HepG2 (cell line): Measurements from ENCODE around the gene SLC25A45. TPM values are rescaled to one million over a fixed set of nuclear protein-coding genes. Genes with fewer than 3 reads are reported as not detected.

Source experiments
- ATM ChIP-seq: fragments of 450-650 bp; IDR thresholded peaks from 2 replicates; pipeline ENCODE4 v1.7.1; 2017; ENCODE audit warnings: mild to moderate bottlenecking, borderline replicate concordance
- HNF4G ChIP-seq, 2 experiments: sonication (generic) in 1 of 2; formaldehyde crosslinking in 1 of 2; IDR thresholded peaks; 2 replicates each; pipeline versions ENCODE4 v1.4.0 to v1.6.1; 2011 to 2020; ENCODE audit warnings: borderline replicate concordance in 2 of 2, low read depth in 2 of 2, mild to moderate bottlenecking in 2 of 2, low read length in 1 of 2, missing genetic modification reagents in 1 of 2, moderate library complexity in 1 of 2
- MIXL1 ChIP-seq: IDR thresholded peaks from 2 replicates; pipeline ENCODE4 v1.6.1; 2016
- MTERF4 ChIP-seq: sonication (generic); formaldehyde crosslinking; IDR thresholded peaks from 2 replicates; pipeline ENCODE4 v1.8.0; 2023; ENCODE audit warnings: mild to moderate bottlenecking, missing genetic modification reagents
- NR2F1 ChIP-seq, 2 experiments: fragments of 450-650 bp in 1 of 2; formaldehyde crosslinking in 1 of 2; IDR thresholded peaks; 2 replicates each; pipeline versions ENCODE4 v1.5.0 to v1.6.1; 2016 to 2020; ENCODE audit warnings: mild to moderate bottlenecking in 1 of 2, missing compliant biosample characterization in 1 of 2, missing genetic modification reagents in 1 of 2, moderate library complexity in 1 of 2
- POLR2A ChIP-seq, 2 experiments: IDR thresholded peaks; 2 replicates each; pipeline ENCODE4 v1.6.1; 2011; ENCODE audit warnings: low read depth in 2 of 2, low read length in 2 of 2, mild to moderate bottlenecking in 1 of 2, moderate library complexity in 1 of 2; ENCODE audit not compliant: insufficient read depth in 1 of 2
- SMAD9 ChIP-seq: sonication (generic); formaldehyde crosslinking; IDR thresholded peaks from 2 replicates; pipeline ENCODE4 v1.5.1; 2020; ENCODE audit warnings: mild to moderate bottlenecking, missing genetic modification reagents
- SPEN ChIP-seq: sonication (generic); formaldehyde crosslinking; IDR thresholded peaks from 2 replicates; pipeline ENCODE4 v1.5.1; 2020; ENCODE audit warnings: low read depth, mild to moderate bottlenecking, missing genetic modification reagents
- ZMAT3 ChIP-seq: sonication (generic); formaldehyde crosslinking; conservative IDR thresholded peaks from 2 replicates; pipeline ENCODE4 v1.7.0; 2021; ENCODE audit warnings: missing genetic modification reagents
- ZNF136 ChIP-seq: sonication (generic); formaldehyde crosslinking; IDR thresholded peaks from 2 replicates; pipeline ENCODE4 v1.8.1; 2022; ENCODE audit warnings: low read depth, mild to moderate bottlenecking, moderate library complexity, missing genetic modification reagents
- ZNF180 ChIP-seq: sonication (generic); formaldehyde crosslinking; IDR thresholded peaks from 2 replicates; pipeline ENCODE4 v1.4.0; 2020; ENCODE audit warnings: low read depth, missing genetic modification reagents, borderline replicate concordance
- ZNF605 ChIP-seq: sonication (generic); formaldehyde crosslinking; IDR thresholded peaks from 2 replicates; pipeline ENCODE4 v1.8.0; 2022; ENCODE audit warnings: mild to moderate bottlenecking, missing genetic modification reagents
- ZNF780A ChIP-seq: sonication (generic); formaldehyde crosslinking; IDR thresholded peaks from 2 replicates; pipeline ENCODE4 v1.8.0; 2022; ENCODE audit warnings: mild to moderate bottlenecking, missing genetic modification reagents, moderate library complexity
- polyA plus RNA-seq, 8 experiments: library from polyadenylated mRNA; depleted of rRNA in 3 of 8; stranded (reverse) in 7 of 8; unstranded in 1 of 8; fragments of >200 nt; fragmentation: Illumina TruSeq in 4 of 8; extraction: Trizol in 4 of 8; gene quantifications; 2 replicates each; pipeline versions ENCODE4 v1.2.1 to v1.2.3, GENCODE V29; 2011 to 2016; ENCODE audit warnings: low read depth in 4 of 8, missing spikeins in 1 of 8, mixed read lengths in 1 of 8; ENCODE audit not compliant: insufficient read depth in 1 of 8
- total RNA-seq, 5 experiments: library from RNA; depleted of rRNA; stranded (reverse); fragments of >200 nt; fragmentation: Illumina TruSeq; extraction: Trizol; gene quantifications; 2 replicates each; pipeline ENCODE4 v1.2.3, GENCODE V29; 2016; ENCODE audit warnings: low read depth in 1 of 5
- TF ChIP-seq, protein P1 (sequence below): sonication (generic); formaldehyde crosslinking; IDR thresholded peaks from 2 replicates; pipeline ENCODE4 v1.4.0; 2020; ENCODE audit warnings: missing genetic modification reagents
- TF ChIP-seq, protein P2 (sequence below): sonication (generic); formaldehyde crosslinking; IDR thresholded peaks from 2 replicates; pipeline ENCODE4 v1.4.0; 2020; ENCODE audit warnings: mild to moderate bottlenecking, missing genetic modification reagents
- TF ChIP-seq, protein P3 (sequence below): sonication (generic); formaldehyde crosslinking; IDR thresholded peaks from 2 replicates; pipeline ENCODE4 v1.5.0; 2020; ENCODE audit warnings: missing genetic modification reagents
- TF ChIP-seq, protein P4 (sequence below): sonication (generic); formaldehyde crosslinking; IDR thresholded peaks from 2 replicates; pipeline ENCODE4 v1.5.0; 2020; ENCODE audit warnings: mild to moderate bottlenecking, missing genetic modification reagents

SLC25A45 gene
- total and polyA plus RNA-seq, 2 of the 13 experiments (the other 11 are each of a cell fraction or from before 2014, with no cell fraction given) = 1.2 to 3.4 TPM

- peak; percentile 23 for TF ChIP-seq ZNF780A (CRISPR knock-in tag)
- TF ChIP-seq ZMAT3 = peak; percentile 92; the same call in 1 of the 2 replicates
- TF ChIP-seq ZNF180 (CRISPR knock-in tag) = peak; percentile 81; the same call in 1 of the 2 replicates
- TF ChIP-seq ATM = no peak
- TF ChIP-seq, protein P1, sequence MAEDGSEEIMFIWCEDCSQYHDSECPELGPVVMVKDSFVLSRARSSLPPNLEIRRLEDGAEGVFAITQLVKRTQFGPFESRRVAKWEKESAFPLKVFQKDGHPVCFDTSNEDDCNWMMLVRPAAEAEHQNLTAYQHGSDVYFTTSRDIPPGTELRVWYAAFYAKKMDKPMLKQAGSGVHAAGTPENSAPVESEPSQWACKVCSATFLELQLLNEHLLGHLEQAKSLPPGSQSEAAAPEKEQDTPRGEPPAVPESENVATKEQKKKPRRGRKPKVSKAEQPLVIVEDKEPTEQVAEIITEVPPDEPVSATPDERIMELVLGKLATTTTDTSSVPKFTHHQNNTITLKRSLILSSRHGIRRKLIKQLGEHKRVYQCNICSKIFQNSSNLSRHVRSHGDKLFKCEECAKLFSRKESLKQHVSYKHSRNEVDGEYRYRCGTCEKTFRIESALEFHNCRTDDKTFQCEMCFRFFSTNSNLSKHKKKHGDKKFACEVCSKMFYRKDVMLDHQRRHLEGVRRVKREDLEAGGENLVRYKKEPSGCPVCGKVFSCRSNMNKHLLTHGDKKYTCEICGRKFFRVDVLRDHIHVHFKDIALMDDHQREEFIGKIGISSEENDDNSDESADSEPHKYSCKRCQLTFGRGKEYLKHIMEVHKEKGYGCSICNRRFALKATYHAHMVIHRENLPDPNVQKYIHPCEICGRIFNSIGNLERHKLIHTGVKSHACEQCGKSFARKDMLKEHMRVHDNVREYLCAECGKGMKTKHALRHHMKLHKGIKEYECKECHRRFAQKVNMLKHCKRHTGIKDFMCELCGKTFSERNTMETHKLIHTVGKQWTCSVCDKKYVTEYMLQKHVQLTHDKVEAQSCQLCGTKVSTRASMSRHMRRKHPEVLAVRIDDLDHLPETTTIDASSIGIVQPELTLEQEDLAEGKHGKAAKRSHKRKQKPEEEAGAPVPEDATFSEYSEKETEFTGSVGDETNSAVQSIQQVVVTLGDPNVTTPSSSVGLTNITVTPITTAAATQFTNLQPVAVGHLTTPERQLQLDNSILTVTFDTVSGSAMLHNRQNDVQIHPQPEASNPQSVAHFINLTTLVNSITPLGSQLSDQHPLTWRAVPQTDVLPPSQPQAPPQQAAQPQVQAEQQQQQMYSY = peak; percentile 53
- no peak for TF ChIP-seq MTERF4 (CRISPR knock-in tag)
- TF ChIP-seq, protein P2, sequence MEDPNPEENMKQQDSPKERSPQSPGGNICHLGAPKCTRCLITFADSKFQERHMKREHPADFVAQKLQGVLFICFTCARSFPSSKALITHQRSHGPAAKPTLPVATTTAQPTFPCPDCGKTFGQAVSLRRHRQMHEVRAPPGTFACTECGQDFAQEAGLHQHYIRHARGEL (CRISPR knock-in tag) = no peak
- TF ChIP-seq, protein P3, sequence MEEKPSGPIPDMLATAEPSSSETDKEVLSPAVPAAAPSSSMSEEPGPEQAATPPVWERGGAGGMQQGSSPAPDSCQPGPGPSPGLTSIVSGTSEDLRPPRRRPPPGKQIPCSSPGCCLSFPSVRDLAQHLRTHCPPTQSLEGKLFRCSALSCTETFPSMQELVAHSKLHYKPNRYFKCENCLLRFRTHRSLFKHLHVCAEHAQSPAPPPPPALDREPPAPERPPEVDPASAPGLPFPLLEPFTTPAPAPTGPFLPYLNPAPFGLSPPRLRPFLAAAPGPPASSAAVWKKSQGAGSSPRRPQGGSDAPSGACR = peak; percentile 78; the same call in 1 of the 2 replicates
- peak; percentile 82; the same call in 1 of the 2 replicates for TF ChIP-seq SMAD9 (CRISPR knock-in tag)
- TF ChIP-seq, protein P4, sequence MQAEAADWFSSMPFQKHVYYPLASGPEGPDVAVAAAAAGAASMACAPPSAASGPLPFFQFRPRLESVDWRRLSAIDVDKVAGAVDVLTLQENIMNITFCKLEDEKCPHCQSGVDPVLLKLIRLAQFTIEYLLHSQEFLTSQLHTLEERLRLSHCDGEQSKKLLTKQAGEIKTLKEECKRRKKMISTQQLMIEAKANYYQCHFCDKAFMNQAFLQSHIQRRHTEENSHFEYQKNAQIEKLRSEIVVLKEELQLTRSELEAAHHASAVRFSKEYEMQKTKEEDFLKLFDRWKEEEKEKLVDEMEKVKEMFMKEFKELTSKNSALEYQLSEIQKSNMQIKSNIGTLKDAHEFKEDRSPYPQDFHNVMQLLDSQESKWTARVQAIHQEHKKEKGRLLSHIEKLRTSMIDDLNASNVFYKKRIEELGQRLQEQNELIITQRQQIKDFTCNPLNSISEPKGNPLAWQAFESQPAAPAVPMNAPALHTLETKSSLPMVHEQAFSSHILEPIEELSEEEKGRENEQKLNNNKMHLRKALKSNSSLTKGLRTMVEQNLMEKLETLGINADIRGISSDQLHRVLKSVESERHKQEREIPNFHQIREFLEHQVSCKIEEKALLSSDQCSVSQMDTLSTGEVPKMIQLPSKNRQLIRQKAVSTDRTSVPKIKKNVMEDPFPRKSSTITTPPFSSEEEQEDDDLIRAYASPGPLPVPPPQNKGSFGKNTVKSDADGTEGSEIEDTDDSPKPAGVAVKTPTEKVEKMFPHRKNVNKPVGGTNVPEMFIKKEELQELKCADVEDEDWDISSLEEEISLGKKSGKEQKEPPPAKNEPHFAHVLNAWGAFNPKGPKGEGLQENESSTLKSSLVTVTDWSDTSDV (CRISPR knock-in tag) = peak; percentile 87; the same call in 1 of the 2 replicates
- peak in 1 of 2 experiments; percentile 99; a peak in 2 of 4 replicates for TF ChIP-seq POLR2A (IDR thresholded peaks at IDR 0.05; ENCODE audit: insufficient read depth in 1 of 2, low read depth in 2 of 2, low read length in 2 of 2)
- TF ChIP-seq NR2F1 (CRISPR knock-in tag; IDR thresholded peaks at IDR 0.05) = peak; percentile 49 to 94
- TF ChIP-seq ZNF605 (CRISPR knock-in tag) = peak; percentile 56; the same call in 1 of the 2 replicates
- TF ChIP-seq ZNF136 = no peak
- peak; percentile 73; the same call in 1 of the 2 replicates for TF ChIP-seq SPEN (CRISPR knock-in tag)
- peak; percentile 63 for TF ChIP-seq MIXL1 (CRISPR knock-in tag)
- peak; percentile 83 for TF ChIP-seq HNF4G (IDR thresholded peaks at IDR 0.05; ENCODE audit: borderline replicate concordance, low read depth, low read length)
- no peak for TF ChIP-seq HNF4G (CRISPR knock-in tag; IDR thresholded peaks at IDR 0.05; ENCODE audit: borderline replicate concordance, low read depth)
These were observed 40.4 kb upstream of the SLC25A45 start, which contains the start of gene NEAT1 (continued) for GRCh38 chr11:65422633-65423515.
